GM18951 (cell line): Measurements from ENCODE around the gene KRT40.
"Not testable (repeated sequence)": the region's sequence is repeated elsewhere in the genome, so short reads cannot be mapped to it uniquely, and the experiment has no call there.

Source experiments
- POLR2A ChIP-seq: IDR thresholded peaks from 4 replicates; pipeline ENCODE4 v1.6.1; 2011; ENCODE audit warnings: mild to moderate bottlenecking; ENCODE audit not compliant: insufficient read length, insufficient read depth; ENCODE audit errors: extremely low read depth
- in situ Hi-C: fragments of 300-500 bp; cut with MboI; formaldehyde crosslinking; loops from one replicate; pipeline ENCODE4 v1.12.0; 2022; ENCODE audit warnings: low sequenced_read_pairs, mixed read lengths, inconsistent platforms; ENCODE audit not compliant: unreplicated experiment

The KRT40 gene

DNA sequence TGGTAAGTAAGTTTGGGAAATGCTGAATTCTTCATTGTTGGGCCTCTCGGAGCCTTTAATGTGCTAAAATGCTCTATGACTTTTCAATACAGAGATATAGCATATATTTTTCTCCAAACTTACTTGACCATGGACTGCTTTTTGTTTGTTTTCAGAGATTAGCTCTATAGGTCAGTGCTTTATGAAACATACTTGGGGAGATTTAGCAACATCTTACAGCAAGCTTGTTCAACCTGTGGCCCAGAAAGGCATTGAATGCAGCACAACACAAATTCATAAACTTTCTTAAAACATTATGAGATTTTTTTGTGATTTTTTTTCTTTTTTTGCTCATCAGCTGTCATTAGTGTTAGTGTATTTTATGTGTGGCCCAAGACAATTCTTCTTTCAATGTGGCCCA, 25.8 kb upstream of the KRT40 start:
- TF ChIP-seq POLR2A: no peak
- in situ Hi-C loops: no loop called here

DNA sequence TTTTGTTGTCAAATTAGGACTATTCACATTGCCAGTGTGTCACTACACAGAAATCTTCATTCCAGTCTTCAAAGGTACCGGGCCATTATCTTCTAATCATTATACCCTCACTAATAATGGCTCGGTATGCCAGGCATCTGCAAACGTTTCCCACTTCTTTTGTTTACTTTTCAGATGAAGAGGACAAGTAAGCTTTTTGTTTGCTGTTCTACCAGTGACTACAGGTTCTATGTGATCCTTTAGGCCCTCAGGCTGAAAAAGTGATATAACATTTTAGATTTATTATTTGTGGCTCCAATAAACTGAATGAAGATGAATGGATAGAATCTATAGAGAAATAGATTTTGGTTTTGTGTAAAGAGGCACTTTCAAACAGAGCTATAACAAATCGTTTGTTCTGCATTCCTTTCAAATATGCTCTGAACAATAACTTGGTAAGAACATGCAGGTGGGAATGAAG, 25.2 kb upstream of the KRT40 start:
- no peak for TF ChIP-seq POLR2A
- in situ Hi-C loops: no loop called here

- in situ Hi-C loops: no loop called here
- TF ChIP-seq POLR2A: no peak
These were observed 24.7 kb upstream of the KRT40 start, which contains the start of gene KRTAP3-1 for GRCh38 chr17:41008811-41009210. KRTAP3-1 (minus strand) TSS chr17:41009128; CDS start chr17:41009074, 54 bp downstream.

DNA sequence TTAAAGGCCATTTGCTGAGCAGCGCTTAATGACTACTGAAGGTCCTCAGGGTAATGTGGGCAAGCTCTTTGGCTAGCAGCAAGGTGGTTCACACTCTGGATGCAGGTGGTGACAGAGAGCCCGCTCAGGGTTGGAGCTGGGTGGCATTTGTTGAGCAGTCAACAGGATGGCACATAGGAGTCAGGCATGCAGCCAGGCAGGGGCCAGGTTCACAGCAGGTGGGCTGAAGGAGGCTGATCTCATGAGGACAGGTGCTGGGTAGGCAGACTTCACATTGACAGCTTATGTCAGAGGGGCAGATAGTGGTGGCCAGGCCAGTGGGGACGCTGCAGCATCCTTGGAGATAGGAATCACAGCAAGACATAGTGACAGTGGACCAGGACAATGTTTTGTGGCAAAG, 20.3 kb upstream of the KRT40 start:
- in situ Hi-C loops: no loop called here
- no peak for TF ChIP-seq POLR2A

- TF ChIP-seq POLR2A: no peak
- in situ Hi-C loops: no loop called here
These were observed 19.8 kb upstream of the KRT40 start for GRCh38 chr17:41003926-41004325.

DNA sequence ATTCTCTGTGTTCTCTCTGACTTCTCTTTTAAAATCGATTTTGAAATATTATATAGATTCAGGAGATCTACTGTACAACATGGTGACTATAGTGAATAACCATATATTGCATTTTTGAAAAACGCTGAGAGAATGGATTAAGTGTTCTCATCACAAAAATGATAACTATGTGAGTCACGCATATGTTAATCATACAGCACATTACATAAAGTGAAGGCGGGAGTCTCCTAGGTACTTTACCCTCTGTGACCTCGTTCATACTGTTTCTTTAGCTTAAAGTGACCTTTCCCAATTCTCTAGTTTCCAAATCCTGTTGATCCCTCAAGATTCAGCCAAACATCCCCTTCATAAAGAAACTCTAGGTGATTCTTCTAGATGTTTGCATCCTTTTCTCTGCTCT, 18.7 kb upstream of the KRT40 start:
- in situ Hi-C loops: no loop called here
- no peak for TF ChIP-seq POLR2A

- in situ Hi-C loops: no loop called here
These were observed 17.7 kb upstream of the KRT40 start for GRCh38 chr17:41001795-41002194.

GRCh38 chr17:40999563-40999962, 15.4 kb upstream of the KRT40 start, which contains the start of gene KRTAP3-2:
KRTAP3-2 (minus strand) TSS chr17:40999906; CDS start chr17:40999853, 53 bp downstream.
- in situ Hi-C loops: not testable (repeated sequence)

More at GRCh38 chr17:41001795-41002194, 17.7 kb upstream of the KRT40 start:
- TF ChIP-seq POLR2A: no peak

- no peak for TF ChIP-seq POLR2A
- in situ Hi-C loops: no loop called here
These were observed 13.2 kb upstream of the KRT40 start for GRCh38 chr17:40997361-40997760.

GRCh38 chr17:40996829-40997228, 12.7 kb upstream of the KRT40 start:
- in situ Hi-C loops: no loop called here
- no peak for TF ChIP-seq POLR2A

DNA sequence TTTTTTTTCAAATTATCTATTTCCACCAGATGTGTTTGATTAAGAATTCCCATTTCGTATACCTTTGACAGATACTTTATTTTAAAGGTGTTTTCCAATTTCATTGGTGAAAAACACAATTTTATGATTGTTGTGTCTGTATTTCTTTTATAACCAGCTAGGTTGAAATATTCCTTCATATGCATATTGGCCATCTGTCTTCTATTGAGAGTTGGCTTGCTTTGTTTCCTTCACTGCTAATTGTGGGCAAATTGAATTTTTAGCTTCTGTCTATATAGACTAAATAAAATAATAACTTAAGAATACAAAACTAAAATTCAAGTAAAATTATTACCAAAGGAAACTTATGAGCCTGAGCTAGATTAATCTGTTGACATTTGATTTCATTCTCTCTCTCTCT, 11.0 kb upstream of the KRT40 start:
- no peak for TF ChIP-seq POLR2A

GRCh38 chr17:40993839-40994238, 9.7 kb upstream of the KRT40 start, which contains the start of gene KRTAP3-3:
KRTAP3-3 (minus strand) TSS chr17:40994164; CDS start chr17:40994097, 67 bp downstream.
- no peak for TF ChIP-seq POLR2A
- in situ Hi-C loops: no loop called here

More for the DNA sequence above, 11.0 kb upstream of the KRT40 start:
- in situ Hi-C loops: no loop called here

DNA sequence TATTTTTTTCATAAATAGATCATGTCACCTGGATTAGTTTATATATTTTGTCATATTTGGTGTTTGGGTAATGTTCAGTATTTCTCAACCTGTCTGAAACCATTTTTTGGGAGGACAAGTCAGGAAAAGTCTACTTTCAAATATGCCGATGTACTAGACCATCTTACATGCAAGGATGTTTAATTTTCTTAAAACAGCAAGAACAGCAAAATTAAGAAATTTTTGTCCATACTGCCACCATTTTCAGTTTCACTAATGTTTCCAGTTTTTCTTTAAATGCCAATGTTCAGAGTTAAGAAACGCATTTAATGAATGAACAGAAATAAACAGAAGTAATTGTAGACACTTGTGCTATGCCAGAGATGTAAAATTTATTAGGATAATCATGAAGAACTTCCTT, 9.0 kb upstream of the KRT40 start:
- no peak for TF ChIP-seq POLR2A
- in situ Hi-C loops: no loop called here

DNA sequence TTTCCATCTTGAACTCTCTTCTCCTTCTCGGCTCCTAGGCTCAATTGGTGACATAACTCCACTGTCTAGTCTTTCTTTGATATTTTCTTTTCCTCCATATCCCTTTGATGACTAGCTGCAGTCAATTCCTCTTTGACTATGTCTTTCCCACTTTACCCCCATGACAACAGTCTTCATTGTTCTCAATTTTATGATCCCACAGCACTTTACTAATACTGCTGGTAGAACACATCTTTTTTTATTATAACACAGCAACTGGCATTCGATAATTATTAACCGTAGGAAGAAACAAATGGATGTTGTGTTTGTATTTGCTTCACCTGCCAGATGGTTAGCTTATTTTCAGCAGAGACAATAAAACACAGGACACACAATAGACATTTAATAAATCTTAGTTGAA, 8.5 kb upstream of the KRT40 start:
- in situ Hi-C loops: no loop called here
- no peak for TF ChIP-seq POLR2A

GRCh38 chr17:40986920-40987319, 2.8 kb upstream of the KRT40 start:
- in situ Hi-C loops: no loop called here
- no peak for TF ChIP-seq POLR2A
